Daoy (cell line): ENCODE results near the gene RIC1. TPM values are rescaled to one million over a fixed set of nuclear protein-coding genes. Genes with fewer than 3 reads are reported as not detected.
"Not testable (repeated sequence)": the region's sequence is repeated elsewhere in the genome, so short reads cannot be mapped to it uniquely, and the experiment has no call there.

Experiments
- DNase-seq: peaks from one replicate; pipeline ENCODE4 v3.0.0-alpha.2; 2015; ENCODE audit warnings: low read depth
- total RNA-seq: library from RNA; depleted of rRNA; stranded (reverse); fragments of >200 nt; shearing (Covaris generic); gene quantifications from 2 replicates; pipeline ENCODE4 v1.2.3, GENCODE V29; 2014

RIC1 gene
- total RNA-seq, 1 experiment from 2014 or later = 15.8 TPM

DNA sequence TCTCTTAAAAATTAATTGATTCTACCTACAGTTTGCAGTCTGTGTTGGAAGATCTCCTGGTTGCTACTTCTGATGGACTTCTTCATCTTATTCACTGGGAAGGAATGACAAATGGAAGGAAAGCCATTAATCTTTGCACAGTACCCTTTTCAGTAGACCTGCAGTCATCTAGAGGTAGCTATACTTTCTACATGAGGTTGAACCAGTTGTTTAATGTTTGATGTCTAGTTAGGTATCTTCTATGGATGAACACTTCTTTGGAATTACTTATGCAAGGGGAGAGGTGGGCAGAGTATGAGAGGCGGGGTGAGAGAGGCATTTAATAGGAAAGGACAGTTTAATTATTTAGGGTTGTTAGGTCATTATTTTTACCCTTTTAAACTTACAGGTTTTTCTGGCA, 91.2 kb downstream of the RIC1 start:
- DNase-seq = no peak

DNA sequence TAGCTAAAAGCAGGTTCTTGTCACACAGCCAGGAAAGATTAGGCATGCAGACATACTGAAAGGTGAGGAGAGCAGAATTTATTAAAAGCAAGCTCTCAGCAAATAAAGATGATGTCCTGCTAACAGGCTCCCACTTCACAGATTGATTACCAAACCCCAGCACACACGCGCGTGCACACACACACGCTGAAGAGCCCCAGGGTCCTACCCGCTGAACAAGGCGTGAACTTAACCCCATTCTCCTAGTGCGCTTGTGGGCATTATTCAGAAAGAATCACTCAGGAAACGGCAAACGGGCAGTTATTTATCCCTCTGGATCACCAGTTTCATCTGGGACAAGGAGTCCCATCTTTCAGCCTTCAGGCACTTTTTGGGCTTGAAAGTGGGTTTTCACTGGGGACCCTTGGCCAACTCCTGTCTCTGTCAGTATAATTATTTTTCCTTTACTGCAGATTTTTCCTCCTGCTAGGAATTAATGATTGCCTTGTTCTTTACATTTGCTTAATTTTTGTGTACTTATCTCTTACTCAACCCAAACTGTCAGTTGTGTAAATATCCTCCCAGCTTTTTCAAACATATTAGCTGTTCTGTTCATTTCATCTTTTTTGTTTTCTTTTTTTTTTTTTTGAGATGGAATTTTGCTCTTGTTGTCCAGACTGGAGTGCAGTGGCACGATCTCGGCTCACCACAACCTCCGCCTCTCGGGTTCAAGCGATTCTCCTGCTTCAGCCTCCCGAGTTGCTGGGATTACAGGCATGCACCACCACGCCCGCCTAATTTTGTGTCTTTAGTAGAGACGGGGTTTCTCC, 92.6 kb downstream of the RIC1 start:
- DNase-seq = no peak

DNA sequence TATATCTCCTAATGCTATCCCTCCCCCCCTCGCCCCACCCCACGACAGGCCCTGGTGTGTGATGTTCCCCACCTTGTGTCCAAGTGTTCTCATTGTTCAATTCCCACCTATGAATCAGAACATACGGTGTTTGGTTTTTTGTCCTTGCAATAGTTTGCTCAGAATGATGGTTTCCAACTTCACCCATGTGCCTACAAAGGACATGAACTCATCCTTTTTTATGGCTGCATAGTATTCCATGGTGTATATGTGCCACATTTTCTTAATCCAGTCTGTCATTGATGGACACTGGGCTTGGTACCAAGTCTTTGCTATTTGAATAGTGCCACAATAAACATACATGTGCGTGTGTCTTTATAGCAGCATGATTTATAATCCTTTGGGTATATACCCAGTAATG, 93.8 kb downstream of the RIC1 start:
- not testable (repeated sequence) for DNase-seq

DNA sequence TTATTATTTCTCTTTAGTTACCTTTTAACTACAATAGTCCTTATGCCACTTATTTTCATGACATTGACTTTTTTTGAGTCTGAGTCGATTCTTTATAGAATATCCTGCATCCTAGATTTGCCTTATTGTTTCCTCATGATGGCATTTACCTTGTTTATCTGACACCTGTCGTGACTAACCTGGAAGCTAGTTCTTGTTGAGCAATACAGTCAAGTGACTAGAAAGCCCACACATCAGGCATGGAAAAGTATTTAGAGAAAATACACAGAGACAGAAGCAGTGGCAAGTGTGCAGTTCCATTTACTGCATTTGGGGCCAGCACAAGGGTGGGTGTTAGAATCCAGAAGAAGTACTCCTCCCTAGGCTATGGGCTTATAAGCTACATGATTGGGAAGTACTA, 106.2 kb downstream of the RIC1 start:
- DNase-seq = no peak

DNA sequence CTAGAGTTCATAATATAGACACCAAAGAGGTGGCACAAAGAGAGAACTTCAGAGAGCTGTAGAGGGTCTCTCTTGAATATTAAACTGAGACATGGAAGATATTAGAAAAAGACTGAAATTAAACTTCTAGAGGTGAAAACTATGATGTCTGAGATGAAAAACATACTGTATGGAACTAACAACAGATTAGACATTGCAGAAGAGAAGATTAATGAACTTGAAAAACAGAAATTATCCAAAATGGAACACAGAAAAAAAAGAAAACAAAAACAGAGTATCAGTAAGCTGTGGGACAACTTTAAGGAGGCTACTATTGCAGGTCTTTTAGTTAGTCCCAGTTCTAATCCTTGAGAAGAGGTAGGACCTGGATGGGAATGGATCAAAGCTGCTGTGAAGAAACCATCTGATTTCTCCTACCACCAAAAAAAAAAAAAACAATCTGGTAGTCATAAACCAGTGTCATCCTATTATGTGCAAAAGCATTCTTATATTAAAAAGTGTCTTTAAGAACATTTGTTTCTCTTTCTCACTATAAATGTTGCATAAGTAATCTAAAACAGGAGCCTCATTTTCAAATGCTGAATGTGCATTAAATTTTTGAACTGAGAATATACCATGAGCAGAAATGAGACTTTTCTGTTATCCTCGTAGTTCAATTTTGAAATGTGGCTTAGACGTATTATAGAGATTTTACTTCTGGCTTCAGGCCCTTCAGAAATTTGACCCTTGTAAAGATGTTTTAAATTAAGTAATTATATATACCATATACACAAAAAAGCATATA, 107.8 kb downstream of the RIC1 start:
- DNase-seq = no peak

DNA sequence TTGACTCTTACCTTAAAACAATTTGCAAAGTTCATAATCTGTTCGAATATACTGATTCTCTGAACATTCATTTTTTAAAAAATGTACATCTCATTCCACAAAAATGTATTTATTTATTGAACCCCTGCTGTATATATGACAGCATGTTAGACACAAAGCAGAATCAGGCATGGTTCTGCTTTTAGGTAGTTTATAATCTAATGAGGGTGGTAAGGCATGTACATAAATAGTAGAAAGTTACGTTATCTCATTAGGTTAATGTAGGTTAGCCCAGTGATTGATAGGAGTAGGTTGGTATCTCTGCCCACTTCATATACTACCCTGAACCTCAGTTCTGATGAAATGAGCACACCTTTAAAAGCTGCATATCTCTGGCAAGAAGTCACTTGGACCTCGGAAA, 114.2 kb downstream of the RIC1 start:
- DNase-seq = no peak

DNA sequence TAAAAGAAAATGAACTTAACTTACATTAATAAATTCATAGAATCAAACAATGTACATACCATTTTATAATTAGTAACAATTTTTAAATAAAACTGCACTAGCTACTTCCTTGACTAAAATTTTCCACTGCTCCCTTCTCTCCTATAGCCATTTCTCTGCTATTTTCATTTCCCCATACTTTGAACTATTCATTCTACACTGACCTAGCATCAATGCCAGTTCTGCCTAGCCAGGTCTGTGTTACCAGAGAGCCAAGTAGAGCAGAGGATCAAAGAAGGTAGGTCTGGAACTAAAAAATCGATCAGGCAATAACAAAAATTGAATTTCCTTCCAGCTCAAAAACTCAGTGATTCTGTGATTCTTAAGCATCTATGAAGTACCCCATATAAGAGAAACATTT, 119.5 kb downstream of the RIC1 start:
- no peak for DNase-seq

DNA sequence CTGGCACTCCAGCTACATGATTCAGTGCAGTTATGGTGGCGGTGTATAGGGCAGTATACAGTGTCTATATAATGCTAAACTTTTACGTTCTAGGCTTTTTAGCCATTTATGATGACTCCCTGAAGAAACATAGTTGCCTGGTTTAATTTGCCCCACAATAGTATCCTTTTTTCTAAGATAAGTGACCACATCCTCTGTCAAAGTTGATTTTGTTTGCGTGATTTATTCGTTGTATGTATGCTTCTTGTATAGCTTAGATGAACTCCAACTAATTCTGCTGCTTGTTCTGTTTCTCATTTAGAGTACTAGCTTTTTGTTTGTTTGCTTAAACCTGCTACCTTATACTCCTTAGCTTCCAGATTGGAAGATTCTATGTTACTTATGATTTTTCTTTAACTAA, 120.4 kb downstream of the RIC1 start:
- DNase-seq = no peak

DNA sequence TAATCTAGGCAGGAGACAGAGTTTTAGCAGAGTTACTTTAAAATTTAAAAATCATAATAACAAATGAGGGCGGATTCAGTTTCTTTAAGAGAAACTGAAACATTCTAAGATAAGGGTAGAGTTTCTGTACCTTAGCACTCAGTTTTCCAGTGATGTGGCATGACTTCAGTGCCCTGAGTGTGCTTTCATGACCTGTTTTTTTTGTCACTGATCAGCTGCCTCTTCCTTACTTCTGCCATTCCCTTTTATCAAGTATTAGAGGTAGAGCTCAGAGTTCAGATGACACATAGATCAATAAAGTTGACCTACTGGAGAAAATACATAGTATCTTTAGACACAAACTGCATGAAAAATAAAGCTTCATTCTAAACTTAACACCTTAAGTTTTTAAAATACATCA, 121.7 kb downstream of the RIC1 start:
- DNase-seq = no peak

DNA sequence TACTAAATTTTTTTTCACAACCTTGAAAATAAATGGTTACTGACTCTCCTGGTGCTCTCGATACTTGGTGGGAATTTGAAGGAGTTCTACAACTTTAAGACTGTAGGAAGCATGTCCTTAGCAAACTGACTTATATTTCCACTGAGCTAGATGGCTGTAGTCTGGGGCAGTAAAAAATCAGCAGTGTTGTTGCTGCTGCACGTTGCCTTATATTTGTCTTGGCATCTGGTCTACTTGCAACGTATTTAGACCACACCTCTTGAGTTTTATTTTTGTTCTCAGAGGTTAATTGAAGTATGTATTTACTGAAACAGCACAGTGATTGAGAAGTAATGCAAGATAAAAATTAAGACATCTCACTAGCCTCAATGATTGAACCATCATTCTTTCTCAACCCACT, 127.7 kb downstream of the RIC1 start:
- DNase-seq = no peak

DNA sequence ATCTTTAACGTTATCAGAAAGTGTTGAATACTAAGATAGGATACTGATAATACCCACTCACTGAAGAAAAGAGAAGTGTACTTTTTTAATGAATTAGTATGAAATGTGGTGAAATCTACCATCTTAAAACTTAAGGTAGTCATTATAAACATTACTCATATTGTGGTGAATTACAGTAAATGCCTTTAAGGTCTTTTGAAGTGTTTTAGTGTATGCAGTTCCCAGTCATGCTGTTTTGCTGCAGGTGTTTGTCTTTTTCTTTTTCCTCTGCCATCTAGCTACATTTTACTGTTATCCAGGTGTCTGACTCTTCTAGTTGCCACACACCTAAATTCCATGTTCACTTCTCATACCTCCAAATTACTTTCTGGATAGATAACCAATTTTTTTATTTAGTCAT, 131.4 kb downstream of the RIC1 start:
- DNase-seq = no peak

DNA sequence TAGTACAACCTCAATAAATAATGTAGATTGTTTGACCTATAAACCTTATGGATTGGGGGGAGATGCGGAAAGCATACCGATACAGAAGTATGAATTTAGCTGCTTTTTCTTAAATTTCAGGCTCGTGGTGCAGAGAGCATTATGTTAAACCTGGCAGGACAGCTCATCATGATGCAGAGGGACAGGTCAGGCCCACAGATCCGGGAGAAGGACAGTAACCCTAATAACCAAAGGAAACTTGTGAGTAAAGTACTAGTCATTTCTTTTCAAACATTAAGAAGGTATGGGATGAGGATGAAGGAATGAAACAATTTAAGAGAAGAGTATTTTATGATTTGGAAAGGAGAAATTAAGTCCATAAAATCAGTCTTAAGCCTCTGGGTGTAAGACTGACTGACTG, 133.5 kb downstream of the RIC1 start:
- DNase-seq = no peak

DNA sequence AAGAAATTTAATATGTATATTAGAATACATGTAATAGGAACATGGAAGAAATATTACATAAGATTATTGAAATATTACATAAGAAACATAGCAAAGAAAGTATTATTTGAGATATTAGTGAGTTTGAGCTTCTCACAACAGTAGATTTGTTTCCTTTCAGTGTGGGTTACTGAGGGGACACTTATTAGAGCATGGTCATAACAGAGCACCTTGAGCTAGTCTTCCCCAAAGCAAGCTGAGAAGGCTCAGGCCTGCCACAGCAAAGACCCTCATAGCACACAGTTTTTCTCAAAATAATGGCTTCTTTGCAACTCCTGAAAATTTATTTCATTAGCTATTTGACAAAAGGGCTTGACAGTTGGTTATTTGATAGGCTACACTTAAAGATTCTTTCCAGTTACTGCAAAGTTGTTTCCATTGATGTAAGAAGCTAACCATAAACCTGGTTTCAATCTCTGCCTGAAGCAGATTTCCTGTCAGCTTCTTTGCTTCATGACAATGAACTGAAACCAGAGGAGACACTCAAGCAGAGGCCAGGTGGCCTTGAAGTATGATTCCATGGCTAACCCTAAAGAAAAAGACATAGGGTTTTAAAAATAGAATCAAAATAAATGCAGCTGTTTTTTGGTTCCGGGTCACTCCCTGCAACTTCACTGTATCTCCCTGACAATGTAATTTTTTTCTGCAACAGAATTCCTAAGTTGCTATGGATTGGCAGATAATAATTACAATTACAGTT, 135.4 kb downstream of the RIC1 start:
- DNase-seq = no peak

DNA sequence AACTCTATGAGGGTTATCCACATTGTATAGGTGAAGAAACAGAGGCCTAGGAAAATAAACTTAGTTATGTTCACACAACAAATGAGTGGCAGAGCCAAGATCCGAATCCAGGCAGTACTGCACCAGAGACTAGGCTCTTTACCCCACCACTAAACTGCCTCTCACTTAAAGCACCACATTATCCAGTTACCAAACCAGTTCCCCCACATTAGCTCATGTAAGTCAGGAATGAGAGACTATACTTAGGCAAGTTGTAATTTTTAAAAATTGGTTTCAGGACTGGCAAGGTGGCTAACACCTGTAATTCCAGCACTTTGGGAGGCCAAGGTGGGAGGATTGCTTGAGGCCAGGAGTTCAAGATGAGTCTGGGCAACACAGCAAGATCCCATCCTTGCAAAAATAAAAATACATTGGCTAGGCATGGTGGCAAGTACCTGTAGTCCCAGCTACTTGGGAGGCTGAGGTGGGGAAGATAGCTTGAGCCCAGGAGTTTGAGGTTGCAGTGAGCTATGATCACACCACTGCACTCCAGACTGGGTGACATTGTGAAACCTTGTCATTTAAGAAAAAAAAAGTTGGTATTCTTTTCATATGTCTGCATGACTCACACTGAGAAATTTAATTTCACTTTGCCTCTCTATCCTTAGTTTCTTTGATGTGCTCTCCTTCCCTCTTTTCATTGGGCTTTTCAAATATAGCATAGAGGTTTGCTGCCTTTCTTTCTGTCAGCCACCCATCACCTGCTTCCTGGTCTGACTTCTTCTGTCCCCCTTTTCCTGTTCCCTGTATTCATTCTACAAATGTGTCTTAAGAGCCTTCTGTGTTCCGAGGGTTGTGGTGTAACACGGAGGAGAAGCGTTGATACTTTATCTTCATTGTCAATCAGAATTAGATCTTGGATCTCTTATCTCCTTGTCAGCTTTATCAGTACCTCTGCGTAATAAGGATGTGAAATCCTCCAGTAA, 139.3 kb downstream of the RIC1 start:
- no peak for DNase-seq

DNA sequence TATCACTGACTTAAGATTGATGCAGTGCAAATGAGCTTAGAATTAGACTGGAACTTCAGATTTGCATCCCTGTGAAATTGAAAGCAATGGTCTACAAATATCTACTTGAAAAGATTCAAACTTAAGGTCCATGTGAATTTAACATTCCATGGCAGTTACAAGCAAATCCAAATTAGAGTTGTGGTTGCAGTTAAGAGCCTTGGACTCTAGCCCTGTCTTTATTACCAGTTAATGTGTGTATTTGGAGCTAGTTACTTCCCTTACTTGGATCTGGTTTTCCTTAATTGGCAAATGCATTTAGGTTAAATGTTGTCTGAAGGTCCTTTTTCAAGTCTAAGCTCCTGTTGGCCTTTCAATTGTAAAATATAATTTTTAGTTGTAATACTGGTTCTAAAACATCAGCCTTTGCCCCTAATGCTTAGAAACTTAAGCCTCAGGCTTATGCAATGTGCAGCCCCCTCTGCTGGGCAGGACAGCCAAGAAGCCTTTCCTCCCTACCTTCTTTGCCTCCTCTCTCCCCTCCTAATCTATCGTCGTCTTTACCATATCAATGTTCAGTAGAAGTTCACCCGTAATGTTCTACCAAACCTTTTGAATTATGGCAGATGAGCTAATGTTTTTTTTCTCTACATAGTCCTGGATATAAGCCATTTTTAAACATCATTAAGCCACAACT, 144.6 kb downstream of the RIC1 start:
- DNase-seq = no peak

DNA sequence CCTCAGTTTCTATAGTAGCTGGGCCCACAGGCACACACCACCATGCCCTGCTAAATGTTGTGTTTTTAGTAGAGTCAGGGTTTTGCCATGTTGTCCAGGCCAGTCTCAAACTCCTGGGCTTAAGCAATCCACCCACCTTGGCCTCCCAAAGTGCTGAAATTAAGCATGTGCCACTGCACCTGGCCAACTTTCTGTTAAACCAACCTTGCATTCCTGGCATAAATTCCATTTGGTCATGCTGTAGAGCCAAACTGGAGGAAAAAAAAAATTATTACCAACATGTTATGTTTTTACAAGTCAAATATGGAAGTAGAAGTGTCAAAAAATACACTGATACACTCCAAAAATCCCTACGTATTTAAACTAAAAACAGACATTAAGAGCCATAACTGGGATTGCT, 149.9 kb downstream of the RIC1 start:
- DNase-seq = no peak

DNA sequence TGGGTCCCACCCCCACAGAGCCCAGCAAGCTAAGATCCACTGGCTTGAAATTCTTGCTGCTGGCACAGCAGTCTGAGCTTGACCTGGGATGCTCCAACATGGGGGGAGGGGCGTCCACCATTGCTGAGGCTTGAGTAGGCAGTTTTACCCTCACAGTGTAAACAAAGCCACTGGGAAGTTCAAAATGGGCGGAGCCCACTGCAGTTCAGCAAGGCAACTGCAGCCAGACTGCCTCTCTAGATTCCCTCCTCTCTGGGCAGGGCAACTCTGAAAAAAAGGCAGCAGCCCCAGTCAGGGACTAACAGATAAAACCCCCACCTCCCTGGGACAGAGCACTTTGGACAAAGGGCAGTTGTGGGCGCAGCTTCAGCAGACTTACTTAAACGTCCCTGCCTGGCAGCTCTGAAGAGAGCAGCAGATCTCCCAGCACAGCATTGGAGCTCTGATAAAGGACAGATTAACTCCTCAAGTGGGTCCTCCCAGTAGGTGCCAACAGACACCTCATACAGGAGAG, 150.9 kb downstream of the RIC1 start:
- not testable (repeated sequence) for DNase-seq

DNA sequence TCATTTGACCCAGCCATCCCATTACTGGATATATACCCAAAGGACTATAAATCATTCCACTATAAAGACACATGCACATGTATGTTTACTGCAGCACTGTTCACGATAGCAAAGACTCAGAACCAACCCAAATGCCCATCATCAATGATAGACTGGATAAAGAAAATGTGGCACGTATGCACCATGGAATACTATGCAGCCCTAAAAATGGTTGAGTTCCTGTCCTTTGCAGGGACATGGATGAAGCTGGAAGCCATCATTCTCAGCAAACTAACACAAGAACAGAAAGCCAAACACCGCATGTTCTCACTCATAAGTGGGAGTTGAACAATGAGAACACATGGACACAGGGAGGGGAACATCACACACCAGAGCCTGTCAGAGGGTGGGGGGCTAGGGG, 154.5 kb downstream of the RIC1 start:
- DNase-seq = not testable (repeated sequence)

DNA sequence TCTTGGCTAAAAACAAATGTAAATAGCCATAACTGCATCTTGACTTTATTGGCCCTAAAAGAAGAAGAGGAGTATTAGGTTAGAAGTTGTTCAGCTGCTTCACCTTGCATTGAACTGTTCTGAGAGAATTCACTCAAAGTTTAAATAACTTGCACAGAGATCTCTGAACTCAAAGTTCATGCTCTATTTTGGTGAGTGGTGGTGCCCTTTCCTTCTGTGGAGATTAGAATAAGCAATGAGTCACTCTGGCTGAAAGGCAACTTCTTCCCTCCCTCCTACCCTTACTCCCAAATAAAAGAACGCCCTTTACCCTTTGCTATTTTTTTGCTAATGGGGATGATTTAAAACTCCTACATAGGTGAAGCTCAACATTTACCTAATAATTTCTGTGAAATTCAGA, 155.1 kb downstream of the RIC1 start:
- DNase-seq = no peak

DNA sequence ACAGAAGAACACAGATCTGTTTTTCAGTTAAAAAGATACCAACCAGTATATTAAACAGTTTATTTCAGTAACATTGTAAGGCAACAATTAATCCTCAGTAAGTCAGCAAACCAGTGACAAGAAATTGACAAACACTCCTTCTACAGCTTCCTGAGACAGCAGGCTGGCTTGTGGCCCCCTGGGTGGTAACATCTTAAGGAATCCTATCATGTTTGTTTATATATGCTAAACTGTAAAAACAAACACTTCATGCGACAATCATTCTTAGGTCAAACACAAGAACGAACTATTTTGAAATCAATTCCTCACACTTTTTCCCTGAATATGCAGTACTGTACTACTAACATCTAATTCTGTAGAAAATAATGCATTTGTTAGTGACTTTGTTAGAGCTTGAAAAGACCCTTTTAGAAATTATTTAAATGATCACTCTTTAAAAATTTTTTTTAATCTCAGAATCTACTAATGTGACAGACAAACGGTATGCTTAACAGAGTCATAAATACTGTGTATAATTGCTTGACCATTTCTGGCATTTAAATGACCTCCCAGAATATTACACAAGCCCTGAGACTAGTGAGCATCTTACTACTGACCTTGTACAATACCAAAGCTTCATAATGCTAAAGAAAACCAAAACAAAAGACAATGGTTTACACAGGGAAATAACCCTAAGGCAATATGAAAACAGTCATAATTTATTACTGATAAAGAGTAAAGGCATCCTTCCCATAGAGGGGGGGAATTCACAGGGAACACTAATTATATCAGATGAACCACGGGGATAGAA, 155.8 kb downstream of the RIC1 start:
- DNase-seq = no peak
